Prostate gland (tissue), 2 donors: ENCODE measurements around the gene C1D. TPM values are rescaled to one million over a fixed set of nuclear protein-coding genes. Genes with fewer than 3 reads are reported as not detected.

ENCODE experiments used
- DNase-seq: peaks from one replicate; pipeline ENCODE4 v3.0.0-alpha.2; 2019; ENCODE audit warnings: low spot score
- H3K27ac ChIP-seq, 2 donors: fragments of 200-600 bp; sonication (generic); 2 replicates each; pipeline ENCODE4 v1.5.1; 2017 to 2019
- H3K27me3 ChIP-seq: fragments of 200-600 bp; sonication (generic); replicated peaks from 2 replicates; pipeline ENCODE4 v1.5.1; 2019; ENCODE audit not compliant: insufficient read depth
- H3K36me3 ChIP-seq, 2 donors: fragments of 200-600 bp; sonication (generic); 1 replicate in 1 of 2; 2 replicates in 1 of 2; pipeline versions ENCODE4 v1.5.1 to v1.8.1; 2017 to 2019
- H3K4me1 ChIP-seq: fragments of 200-600 bp; sonication (generic); replicated peaks from 2 replicates; pipeline ENCODE4 v1.5.1; 2019
- H3K4me3 ChIP-seq, 2 donors: fragments of 200-600 bp; sonication (generic); 2 replicates each; pipeline ENCODE4 v1.5.1; 2017 to 2019
- H3K9me3 ChIP-seq: fragments of 200-600 bp; sonication (generic); 2 replicates; pipeline ENCODE4 v1.5.1; 2017
- CTCF ChIP-seq, 4 experiments: fragments of 200-600 bp in 2 of 4; fragments of 450-650 bp in 2 of 4; sonication (generic) in 2 of 4; IDR thresholded peaks; 1 replicate in 3 of 4; 2 replicates in 1 of 4; pipeline ENCODE4 v1.5.1; 2016 to 2019; ENCODE audit warnings: antibody characterized with exemption in 4 of 4, mild to moderate bottlenecking in 2 of 4, moderate library complexity in 2 of 4
- POLR2A ChIP-seq: fragments of 450-650 bp; IDR thresholded peaks from one replicate; pipeline ENCODE4 v1.6.1; 2016; ENCODE audit warnings: antibody characterized with exemption, mild to moderate bottlenecking
- POLR2AphosphoS5 ChIP-seq: sonication (generic); formaldehyde crosslinking; IDR thresholded peaks from one replicate; pipeline ENCODE4 v1.6.1; 2017; ENCODE audit warnings: antibody characterized with exemption
- WGBS: methylation state at CpG from one replicate; pipeline ENCODE4 v1.1.5; 2018; 5-methylcytosine and 5-hydroxymethylcytosine counted together
- intact Hi-C: fragments of 100-400 bp; cut with DNase I; formaldehyde crosslinking; loops from one replicate; pipeline ENCODE4 v1.14.2; 2022
- total RNA-seq, 2 donors: library from RNA; depleted of rRNA; stranded (reverse); fragments of >200 nt; gene quantifications; one replicate each; pipeline ENCODE4 v1.1.0, GENCODE V29; 2016

Gene C1D
- total RNA-seq, 2 donors from 2014 or later, result 31.5 to 51.6 TPM

GRCh38 chr2:67993329-67993728 lies 69.5 kb downstream of the C1D start:
- intact Hi-C loops, result no loop called here
- no peaks in the 10 kb centered on the region for H3K36me3 ChIP-seq
- TF ChIP-seq POLR2A, result no peak
- no peak for TF ChIP-seq CTCF (IDR thresholded peaks at IDR 0.05)
- TF ChIP-seq POLR2AphosphoS5, result no peak
- 93% methylated on average over 3 of the region's 3 CpGs for WGBS
- DNase-seq, result no peak
- H3K9me3 ChIP-seq, result no peaks in the 10 kb centered on the region
- H3K4me1 ChIP-seq, result no peaks in the 10 kb centered on the region
- H3K4me3 ChIP-seq, result no peak overlapping the region
- no peak overlapping the region for H3K27ac ChIP-seq
- H3K27me3 ChIP-seq, result no peaks in the 10 kb centered on the region

- Histone ChIP-seq H3K9me3 (no peaks in the 10 kb centered on the region), H3K4me1 (no peaks in the 10 kb centered on the region), H3K4me3 (no peak overlapping the region), H3K36me3 (no peaks in the 10 kb centered on the region), H3K27me3 (no peaks in the 10 kb centered on the region), H3K27ac (no peak overlapping the region)
- TF ChIP-seq CTCF (IDR thresholded peaks at IDR 0.05) (no peak), POLR2AphosphoS5 (no peak), POLR2A (no peak)
- intact Hi-C loops, result no loop called here
- DNase-seq, result no peak
- WGBS, result 82% methylated on average over 2 of the region's 2 CpGs
Measured at GRCh38 chr2:67991456-67991855, 71.3 kb downstream of the C1D start.

Other genes starting within 250 kb of the C1D start
- 10 to 100 TPM; 10.1 to 20.2 TPM for gene PNO1, start 94.9 kb upstream of the C1D start, total RNA-seq
- 10 to 100 TPM; 31.3 to 34.9 TPM for gene PPP3R1, start 189.5 kb upstream of the C1D start, total RNA-seq